ENCODE measurements around the gene ANKS1A.

The ANKS1A gene

GRCh38 chr6:35057449-35058357 is 168.6 kb downstream of the ANKS1A start:
- DNase-seq, result no peak

DNA sequence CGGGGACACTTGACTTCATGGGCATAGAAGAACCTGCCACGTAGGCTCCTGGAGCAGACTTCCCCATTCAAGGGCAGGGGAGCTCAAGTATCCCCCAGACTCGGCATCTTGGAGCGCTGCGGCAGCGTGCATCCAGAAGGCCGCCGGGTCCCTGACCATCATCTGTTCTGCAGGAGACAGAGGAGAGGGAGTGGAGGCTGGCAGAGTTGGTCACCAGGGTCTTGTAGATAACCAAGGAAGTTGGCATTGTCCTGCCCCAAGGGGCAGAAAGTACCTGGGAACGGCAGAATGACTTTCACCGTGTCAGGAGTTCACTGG is 169.3 kb downstream of the ANKS1A start:
- no peak for DNase-seq

GRCh38 chr6:35058865-35059522 is 169.9 kb downstream of the ANKS1A start:
- DNase-seq, result no peak

- no peak for DNase-seq
Measured at GRCh38 chr6:35059596-35060345, 170.7 kb downstream of the ANKS1A start.

DNA sequence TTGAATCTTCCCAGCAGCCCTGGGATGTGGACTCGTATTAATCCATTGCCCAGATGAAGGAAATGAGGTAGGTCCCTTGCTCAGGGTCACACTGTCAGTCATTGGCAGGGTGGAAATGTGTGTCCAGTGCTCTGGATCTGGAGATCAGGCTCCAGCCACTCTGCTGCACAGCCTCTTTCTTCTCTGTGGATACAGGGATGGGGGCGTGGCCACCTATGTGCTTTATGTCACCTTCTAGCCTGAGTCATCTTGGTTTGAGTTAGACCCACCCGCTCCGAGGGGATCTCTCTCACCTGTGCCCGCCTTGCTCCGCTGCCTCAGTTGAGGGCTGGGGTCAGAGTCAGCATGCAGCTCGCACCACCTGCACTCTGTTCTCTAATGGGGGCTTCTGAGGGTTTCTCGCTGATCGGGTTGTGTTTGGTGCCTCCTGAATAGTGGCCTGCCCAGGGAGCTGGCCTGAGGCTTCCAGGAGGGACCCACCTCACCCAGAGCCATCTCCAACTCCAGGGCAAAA is 172.1 kb downstream of the ANKS1A start:
- no peak for DNase-seq

DNA sequence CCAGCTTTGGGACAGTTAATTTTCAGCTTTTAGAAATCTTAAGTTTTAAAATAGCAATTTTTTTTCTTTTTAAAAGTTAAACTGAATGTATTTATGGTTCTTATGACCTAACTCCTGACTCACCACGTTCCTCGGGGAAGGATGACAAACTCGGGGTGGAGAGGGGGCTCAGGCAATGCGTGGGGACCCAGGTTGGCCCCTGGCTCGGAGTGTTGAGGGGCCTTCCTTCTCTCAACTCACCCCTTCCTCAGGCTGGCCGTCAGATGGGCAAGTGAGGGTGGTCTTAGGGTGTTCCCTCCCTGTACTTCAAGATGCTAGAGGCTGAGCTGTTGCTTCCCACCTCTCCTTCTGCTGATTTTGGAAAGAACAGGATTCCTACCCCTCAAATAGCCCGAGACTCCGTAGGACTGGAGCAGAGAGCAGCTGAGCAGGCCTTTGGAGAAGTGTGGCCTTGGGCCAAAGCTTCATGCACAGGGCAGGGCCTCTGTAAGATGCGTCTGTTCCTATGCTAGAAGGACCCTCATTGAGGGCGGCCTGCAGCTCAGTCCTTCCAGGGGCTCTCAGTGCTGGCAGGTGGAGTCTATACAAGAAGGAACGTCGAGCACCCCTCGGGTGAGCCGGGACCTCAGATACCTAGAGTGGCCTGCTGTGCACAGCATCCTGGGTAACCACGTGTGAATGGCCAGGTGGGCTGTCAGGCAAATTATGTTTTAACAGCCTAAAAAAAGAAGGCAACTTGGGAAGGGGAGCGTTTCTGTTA is 172.8 kb downstream of the ANKS1A start:
- no peak for DNase-seq

- no peak for DNase-seq
Measured at GRCh38 chr6:35062676-35063574, 173.9 kb downstream of the ANKS1A start.

DNA sequence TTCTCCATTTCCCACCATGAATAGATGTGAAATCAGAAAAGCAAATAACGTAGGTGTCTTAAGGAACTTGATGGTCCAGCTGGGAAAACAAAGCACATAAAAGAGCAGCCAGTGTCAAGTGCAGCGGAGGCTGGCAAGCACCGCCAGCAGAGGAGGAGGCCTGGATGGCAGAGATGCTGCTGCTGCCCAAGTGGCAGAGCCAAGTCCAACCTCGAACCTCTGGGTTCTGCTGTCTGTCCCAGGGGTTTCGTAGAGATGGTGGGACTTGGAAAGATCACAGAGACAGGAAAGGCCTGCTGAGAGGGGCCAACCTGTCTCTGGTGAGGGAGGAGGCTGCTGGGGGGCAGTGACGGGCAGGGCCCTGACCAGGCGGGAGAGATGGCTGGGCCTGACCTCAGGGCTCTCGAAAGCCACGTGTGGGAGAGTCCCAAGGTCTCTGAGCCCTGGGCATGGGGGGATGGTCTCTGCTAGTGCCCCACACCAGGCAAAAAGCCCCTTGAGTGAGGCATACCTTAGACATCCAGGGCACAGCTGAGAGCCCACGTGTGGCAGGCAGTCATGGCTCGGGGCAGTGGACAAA is 174.7 kb downstream of the ANKS1A start:
- DNase-seq, result no peak

GRCh38 chr6:35064290-35064689 is 175.2 kb downstream of the ANKS1A start:
- DNase-seq, result no peak

- DNase-seq, result no peak
Measured at GRCh38 chr6:35064757-35065440, 175.8 kb downstream of the ANKS1A start.

- DNase-seq, result no peak
Measured at GRCh38 chr6:35065441-35065800, 176.4 kb downstream of the ANKS1A start.

DNA sequence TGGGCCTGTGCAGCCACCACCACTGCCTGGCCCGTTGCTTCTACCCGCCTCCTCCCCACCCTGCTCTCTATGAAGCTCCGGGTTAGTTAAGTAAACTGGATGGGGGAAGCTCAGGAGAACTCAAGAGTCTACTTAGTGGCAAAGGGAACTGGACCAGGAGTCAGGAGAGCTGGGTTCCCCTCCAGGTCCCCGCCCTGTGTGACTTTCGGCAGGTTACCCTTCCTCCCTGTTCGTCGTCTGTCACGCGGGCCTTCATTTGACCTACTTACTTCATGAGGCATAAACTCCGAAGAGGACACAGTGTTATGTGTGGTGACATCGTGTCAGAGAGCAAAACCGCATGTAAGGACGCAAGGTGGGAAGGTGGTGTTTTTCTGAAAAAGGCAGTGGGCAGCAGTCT is 176.8 kb downstream of the ANKS1A start:
- DNase-seq, result no peak

DNA sequence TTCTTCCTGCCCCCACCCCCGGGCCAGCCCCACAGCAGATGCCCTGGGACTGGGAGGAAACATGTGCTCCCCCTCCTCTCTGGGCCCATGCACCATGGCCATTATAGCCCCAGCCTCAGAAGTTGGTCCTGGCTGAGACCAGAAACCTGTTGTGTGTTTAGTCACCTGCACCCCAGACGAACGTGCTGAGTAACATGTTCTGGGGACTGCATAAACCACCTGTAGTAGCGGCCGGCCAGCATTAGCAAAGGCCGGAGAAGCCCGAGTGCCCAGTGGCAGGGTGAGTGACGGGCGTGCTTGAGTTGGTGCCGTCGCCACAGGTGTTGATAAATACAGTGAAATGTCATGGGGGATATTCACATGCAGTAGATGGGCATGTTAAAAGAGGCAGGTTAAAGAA is 178.2 kb downstream of the ANKS1A start:
- no peak for DNase-seq

DNA sequence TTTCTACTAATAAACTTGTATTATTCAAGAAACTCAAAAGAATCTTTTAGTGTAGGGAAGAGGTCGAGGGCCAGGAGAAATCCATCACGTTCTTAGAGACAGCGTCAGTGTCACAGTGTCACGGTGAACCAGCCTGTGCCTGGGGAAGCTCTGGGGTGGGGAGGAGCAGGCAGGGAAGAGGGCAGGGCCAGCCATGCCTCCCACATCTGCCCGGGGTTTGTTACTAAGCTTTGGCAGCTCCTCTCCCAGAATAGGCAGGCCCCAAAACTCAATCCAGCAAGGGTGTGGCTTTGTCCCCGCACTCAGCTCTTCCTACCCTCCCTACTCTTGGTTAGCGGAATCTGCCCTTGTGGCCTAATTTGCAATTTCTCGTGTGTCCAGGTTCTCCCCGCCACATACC is 179.2 kb downstream of the ANKS1A start:
- no peak for DNase-seq

DNA sequence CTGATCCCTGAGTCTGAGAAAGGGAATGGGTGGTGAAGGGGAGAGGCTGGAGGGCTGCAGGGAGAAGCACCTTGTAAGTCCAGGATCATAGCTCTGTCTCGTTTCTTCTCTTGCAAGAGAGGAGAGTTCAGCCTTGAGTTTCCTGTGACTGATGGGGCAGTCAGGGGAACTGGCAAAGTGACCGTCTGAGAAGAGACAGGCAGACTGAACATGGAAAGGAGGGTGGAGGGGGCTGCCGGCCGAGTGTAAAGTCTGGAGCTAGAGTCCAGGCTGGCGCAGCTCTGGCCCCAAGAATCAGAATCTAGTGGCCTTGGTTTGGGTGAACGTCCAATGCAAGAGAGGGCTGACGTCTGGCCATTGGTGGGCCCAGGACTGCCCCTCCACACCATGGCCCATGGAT is 179.6 kb downstream of the ANKS1A start:
- DNase-seq, result no peak

DNA sequence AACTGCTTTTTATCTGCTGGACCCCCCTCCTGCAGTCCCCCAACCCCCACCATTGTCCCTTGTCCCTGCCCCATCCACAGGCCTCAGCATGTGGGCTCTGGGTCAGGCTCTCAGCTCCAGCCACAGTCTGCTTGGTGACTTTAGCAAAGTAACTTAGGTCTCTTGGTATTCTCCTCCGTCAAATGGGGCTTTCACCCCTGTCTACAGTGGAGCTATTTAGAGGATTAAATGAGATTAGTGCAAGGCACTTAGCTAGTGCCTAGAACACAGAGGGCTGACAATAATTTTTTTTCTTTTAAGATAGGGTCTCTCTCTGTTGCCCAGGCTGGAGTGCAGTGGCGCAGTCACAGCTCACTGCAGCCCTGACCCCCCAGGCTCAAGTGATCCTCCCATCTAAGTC is 180.2 kb downstream of the ANKS1A start:
- no peak for DNase-seq

- DNase-seq, result no peak
Measured at GRCh38 chr6:35070111-35070510, 181.1 kb downstream of the ANKS1A start.

GRCh38 chr6:35071347-35071994 is 182.4 kb downstream of the ANKS1A start:
- DNase-seq, result no peak

DNA sequence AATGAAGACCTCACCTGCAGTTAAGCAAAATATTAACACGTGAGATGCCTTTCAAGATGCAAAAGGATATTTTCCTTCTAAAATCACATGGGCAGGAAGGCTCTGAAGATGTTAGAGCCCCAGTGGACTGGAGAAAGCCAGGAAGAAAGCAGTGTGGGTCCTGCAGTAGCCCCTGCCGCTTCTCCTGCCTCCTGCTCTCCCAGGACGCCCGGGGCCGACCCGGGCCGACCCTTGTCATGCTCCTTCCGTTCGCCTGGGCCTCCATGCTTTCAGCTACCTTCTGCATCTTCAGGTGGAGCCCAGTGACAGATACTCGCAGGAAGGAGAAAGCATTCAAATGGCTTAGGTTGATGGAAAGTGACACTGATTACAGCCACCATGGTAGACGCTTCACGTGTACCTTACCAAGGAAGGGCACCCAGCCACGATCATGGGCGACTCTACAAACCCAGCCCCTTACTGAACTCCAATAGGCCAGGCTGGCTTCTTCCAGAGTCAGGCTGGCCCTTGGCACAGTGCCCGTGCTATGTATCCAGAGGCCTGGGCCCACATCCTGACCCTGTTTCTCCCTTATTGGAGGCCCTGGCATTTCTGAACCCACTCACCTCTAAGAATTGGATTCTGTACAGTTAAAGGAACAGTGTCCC is 183.1 kb downstream of the ANKS1A start:
- DNase-seq, result no peak

GRCh38 chr6:35072698-35073055 is 183.6 kb downstream of the ANKS1A start:
- no peak for DNase-seq

All from activated CD8-positive, alpha-beta memory T cell treated with anti-CD3 and anti-CD28 coated beads, Interleukin-2, amount 50 U/mL, for 4 hours (primary cell).